GM21619 (cell line): ENCODE measurements around the gene GPR173.

Experiments used
- ATAC-seq: cut with Tn5 transposase; IDR thresholded peaks from one replicate; pipeline ENCODE4 v1.9.1; 2021; ENCODE audit not compliant: unreplicated experiment

Gene GPR173, protein sequence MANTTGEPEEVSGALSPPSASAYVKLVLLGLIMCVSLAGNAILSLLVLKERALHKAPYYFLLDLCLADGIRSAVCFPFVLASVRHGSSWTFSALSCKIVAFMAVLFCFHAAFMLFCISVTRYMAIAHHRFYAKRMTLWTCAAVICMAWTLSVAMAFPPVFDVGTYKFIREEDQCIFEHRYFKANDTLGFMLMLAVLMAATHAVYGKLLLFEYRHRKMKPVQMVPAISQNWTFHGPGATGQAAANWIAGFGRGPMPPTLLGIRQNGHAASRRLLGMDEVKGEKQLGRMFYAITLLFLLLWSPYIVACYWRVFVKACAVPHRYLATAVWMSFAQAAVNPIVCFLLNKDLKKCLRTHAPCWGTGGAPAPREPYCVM

DNA sequence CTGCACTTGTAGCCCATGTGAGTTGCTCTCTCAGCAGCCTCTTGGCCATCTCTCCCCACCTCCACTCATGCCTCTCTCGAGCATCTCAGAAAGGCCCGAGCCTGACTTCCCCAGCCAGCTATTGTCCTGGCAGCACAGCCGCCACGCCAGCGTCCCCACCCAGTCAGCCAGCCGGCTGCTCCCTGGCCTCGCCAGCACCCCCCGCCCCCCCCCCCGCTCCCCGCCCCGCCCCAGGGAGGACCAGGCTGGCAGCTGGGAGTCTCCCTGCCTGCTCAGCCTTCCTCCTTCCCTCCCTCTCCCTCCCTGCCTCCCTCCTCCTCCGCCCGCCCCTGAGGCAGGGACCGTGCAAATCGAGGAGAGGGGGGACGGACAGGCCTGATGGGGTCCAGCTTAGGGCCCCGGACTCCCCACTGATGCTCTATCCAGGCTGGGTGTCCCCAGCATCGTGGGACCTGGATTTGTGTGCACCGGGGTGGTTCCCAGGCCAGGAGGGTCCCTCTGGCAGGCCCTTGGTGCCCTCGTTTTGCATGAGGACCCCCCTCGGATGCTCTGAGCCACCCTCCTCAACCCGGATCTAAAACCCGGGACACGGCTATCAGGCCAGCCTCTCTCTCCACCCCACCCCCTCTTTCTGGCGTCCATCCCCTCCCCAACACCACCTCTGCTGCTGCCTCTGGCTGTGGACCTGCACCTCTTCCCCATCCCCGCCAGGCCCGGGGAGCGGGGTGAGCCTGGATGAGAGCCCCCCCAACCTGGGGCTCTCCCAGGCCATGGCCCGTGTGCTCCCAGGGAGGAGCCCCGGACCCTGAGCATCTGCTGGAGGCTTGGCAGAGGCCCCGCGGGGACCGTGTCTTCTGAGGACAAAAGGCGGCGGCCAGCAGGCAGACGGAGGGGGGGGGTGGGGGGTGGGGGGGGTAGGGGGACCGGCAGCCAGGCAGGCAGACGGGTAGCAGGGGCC, at the start of gene GPR173:
Gene GPR173, plus strand, starts transcription at position 621 of the 958 bp plus-strand sequence. CDS start 27,833 bp downstream, outside the sequence.
- ATAC-seq = no peak

GRCh38 chrX:53000447-53001135, 48.0 kb upstream of the GPR173 start:
- ATAC-seq = no peak

- ATAC-seq = no peak
Measured at GRCh38 chrX:53001958-53002357, 46.6 kb upstream of the GPR173 start.

DNA sequence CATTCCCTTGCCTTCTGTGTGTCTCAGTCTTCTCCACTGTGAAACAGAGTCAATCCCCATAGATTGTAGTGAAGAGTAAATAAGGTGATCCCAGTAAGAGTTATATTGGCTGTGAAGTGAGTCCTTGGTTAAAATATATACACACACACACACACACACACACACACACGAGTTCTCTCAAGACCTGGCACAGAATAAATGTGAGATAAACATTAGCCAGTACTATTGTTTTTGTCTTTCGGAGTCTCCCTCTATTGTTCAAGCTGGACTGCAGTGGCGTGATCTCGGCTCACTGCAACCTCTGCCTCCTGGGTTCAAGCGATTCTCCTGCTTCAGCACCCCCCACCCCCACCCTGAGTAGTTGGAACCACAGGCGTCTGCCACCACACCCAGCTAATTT, 45.5 kb upstream of the GPR173 start:
- ATAC-seq = no peak

DNA sequence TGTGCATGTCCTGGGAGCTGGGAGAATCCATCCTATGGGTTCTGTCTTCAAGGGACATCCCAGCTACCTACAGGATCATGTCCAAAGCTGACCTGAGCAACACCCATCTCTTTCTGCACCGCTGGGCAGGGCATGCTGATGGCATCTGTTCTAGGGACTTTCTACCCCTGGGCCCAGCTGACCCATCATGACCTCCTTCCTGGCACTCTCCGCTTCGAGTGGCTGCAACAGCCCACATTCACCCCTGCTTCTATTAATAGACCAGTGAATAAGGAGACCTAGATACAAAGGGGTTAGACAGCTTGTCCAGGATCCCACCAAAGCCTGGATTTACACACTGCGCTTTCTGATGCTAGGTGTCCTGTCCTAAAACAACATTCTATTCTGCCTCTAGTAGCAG, 44.6 kb upstream of the GPR173 start:
- ATAC-seq = no peak

DNA sequence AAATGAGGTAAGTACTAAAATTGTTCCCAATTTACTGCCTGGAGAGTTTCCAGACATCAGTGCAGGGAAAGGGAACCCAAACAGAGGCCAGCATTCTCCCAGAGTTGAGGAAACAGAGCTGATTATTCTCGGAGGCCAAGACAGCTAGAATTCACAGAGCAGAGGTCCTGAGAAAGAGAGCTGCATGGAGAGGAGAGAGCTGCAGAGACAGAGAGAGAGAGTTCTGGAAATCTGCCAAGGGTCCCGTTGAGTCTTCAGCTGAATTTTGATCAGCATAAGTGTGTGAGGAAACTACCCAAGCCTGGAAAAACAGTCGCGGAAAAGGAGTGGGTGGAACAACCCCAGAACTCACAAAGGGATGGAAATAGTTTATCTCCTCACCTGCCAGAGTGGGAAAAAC, 43.8 kb upstream of the GPR173 start:
- ATAC-seq = no peak

DNA sequence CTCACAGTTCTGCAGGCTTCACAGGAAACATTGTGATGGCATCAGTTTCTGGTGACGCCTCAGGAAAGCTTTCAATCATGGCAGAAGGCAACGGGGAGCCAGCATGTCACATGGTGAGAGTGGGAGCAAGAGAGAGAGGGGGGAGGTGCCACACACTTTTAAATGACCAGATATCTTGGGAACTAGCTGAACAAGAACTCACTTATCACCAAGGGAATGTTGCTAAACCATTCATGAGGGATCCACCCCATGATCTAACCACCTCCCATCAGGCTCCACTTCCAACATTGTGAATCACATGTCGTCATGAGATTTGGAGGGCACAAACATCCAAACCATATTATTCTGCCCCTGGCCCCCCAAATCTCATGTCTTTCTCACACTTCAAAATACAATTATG, 43.3 kb upstream of the GPR173 start:
- no peak for ATAC-seq

- ATAC-seq = no peak
Measured at GRCh38 chrX:53009032-53009431, 39.6 kb upstream of the GPR173 start.

GRCh38 chrX:53013291-53013690, 35.3 kb upstream of the GPR173 start:
- no peak for ATAC-seq

- no peak for ATAC-seq
Measured at GRCh38 chrX:53018627-53019026, 30.0 kb upstream of the GPR173 start.

GRCh38 chrX:53022381-53022780, 26.2 kb upstream of the GPR173 start:
- ATAC-seq = no peak

DNA sequence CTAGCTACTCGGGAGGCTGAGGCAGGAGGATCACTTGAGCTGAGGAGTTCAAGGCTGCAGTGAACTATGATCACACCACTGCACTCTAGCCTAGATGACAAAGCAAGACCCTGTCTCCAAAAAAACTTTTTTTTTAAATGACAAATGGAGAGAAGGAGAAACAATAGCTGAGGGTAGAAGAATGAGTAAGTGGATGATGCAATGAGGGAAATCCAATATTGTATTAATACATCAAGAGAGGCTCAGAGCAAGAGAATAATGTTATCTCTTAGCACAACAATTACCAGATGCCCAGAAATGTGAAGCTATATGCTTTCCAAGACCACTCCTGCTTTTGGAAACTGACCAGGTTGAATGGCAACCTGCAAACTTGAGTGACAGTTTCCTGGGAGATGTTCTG, 19.9 kb upstream of the GPR173 start:
- no peak for ATAC-seq

DNA sequence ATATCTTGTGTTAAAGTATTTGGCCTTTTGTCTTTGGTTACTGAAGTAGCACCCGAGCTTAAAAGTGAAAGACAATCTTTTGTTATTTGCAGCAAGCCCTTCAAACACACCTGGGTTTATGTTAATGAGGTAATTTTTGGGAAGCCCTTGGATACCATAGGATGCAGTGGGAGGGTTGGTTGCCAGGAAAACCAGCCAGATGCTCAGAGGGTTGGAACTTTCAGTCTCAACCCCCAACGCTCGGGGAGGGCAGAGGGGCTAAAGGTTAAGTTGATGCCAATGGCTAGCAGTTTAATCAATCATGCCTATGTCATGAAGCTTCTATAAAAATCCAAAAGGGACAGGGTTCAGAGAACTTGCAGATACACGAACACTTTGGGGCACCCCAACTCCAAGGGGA, 17.2 kb upstream of the GPR173 start:
- no peak for ATAC-seq

- ATAC-seq = no peak
Measured at GRCh38 chrX:53036149-53036548, 12.4 kb upstream of the GPR173 start.

DNA sequence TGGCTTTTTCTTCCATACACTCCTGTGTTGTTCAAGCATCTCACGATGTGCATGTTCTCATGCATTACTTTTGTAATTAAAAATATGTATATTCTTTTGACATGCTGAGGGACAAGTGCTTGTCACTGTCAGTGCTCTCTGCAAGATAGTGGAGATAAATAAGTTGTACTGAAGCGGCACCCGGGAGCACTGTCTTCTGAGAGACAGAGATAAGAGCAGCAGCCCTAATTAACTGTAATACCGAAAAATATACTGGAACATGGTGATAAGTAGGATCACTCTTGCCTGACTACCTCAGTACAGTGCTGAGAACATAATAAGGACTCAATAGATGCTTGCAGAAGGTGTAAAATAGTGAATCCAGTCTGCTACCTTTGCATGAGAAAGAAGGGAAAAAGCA, 9.4 kb upstream of the GPR173 start:
- ATAC-seq = no peak

DNA sequence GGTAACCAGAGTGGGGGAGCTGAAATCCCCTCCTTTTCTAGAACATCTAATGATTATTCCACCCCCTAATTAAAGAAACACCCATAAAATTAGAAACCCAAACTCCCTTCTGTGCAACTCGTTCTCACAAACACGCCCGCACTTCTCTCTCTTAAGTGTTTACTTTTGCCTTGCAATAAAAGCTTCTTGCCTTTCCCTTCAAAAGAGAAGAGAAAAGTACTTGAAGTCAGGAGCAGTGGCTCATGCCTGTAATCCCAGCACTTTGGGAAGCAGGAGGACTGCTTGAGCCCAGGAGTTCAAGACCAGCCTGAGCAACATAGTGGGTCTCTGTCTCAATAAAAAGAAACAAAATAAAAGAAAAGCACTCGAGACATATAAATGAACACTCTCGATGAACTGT, 3.6 kb upstream of the GPR173 start:
- no peak for ATAC-seq

- ATAC-seq = no peak
Measured at GRCh38 chrX:53047228-53047627, 1.4 kb upstream of the GPR173 start.

- ATAC-seq = no peak
Measured at GRCh38 chrX:53049127-53049517, 533 bp downstream of the GPR173 start.

DNA sequence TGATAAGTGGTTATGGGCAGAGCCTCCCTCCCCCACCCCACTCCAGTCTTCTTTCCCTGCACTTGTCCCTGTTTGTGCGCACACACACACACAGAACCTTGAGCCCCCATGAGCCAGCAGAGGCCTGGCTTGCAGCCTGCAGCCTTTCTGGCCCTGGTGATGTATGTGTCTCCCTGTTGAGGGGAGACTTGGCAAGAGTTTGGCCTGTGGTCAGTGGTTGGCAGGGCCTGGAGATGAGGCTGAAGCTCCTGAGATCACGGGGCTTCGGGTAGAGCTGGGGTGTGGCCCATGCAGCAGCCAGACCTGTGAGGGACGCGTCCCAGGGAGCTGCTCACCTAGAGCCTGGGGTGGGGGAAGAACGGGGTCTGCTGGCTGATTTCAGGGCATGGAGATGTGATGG, 2.3 kb downstream of the GPR173 start:
- no peak for ATAC-seq

GRCh38 chrX:53055244-53055849, 6.8 kb downstream of the GPR173 start:
- no peak for ATAC-seq

- ATAC-seq = no peak
Measured at GRCh38 chrX:53056292-53056691, 7.7 kb downstream of the GPR173 start.
